Lower leg skin (tissue), 3 donors: ENCODE measurements around the gene MS4A3.

Source experiments
- CTCF ChIP-seq, 3 donors: fragments of 450-650 bp; IDR thresholded peaks; one replicate each; pipeline ENCODE4 v1.5.1; 2016; ENCODE audit warnings: antibody characterized with exemption in 3 of 3, mild to moderate bottlenecking in 3 of 3, moderate library complexity in 2 of 3
- POLR2A ChIP-seq, 2 donors: fragments of 450-650 bp; IDR thresholded peaks; one replicate each; pipeline ENCODE4 v1.6.1; 2016 to 2017; ENCODE audit warnings: antibody characterized with exemption in 2 of 2, mild to moderate bottlenecking in 1 of 2, moderate library complexity in 1 of 2

- no peak for TF ChIP-seq CTCF (IDR thresholded peaks at IDR 0.05)
- no peak for TF ChIP-seq POLR2A (IDR thresholded peaks at IDR 0.05)
These were observed 2.6 kb downstream of the MS4A3 start for GRCh38 chr11:60059052-60059451.
